Measurements from ENCODE around the gene CAD. TPM values are rescaled to one million over a fixed set of nuclear protein-coding genes. Genes with fewer than 3 reads are reported as not detected.
"Not testable (repeated sequence)": the region's sequence is repeated elsewhere in the genome, so short reads cannot be mapped to it uniquely, and the experiment has no call there.

CAD gene
- polyA plus RNA-seq = 10 to 100 TPM; 11.1 to 18.6 (median 15.9) TPM

DNA sequence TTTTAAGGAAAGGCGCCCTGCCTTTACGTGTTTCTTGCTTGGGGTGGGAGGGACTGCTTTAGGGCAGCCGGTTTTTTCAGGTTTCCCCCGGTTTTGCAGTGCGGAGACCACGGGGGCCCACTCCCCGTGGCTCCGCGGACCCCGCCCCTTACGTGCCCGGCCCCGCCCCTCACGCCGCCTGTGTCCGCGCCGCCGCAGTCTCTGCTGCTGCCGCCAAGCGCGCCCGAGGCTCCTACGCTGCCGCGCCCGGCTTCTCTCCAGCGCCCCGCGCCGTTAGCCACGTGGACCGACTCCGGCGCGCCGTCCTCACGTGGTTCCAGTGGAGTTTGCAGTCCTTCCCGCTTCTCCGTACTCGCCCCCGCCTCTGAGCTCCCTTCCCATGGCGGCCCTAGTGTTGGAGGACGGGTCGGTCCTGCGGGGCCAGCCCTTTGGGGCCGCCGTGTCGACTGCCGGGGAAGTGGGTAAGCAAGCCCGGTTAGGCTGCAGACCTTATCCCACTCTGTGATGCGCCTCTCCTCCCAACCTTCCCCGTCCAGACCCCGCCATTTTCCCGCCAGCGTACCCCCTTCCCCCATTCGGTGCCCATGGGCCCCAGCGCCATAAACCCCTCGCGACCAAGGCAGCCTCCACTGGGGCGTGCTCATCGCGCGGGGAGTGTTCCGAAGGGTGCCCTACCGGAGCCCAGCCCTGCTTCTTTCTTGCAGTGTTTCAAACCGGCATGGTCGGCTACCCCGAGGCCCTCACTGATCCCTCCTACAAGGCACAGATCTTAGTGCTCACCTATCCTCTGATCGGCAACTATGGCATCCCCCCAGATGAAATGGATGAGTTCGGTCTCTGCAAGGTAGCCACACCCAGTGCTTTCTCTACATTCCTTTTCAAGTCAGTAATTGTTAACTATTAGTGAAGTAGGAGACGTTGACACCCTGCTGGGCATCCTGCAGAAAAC is at the start of gene CAD:
Gene CAD, plus strand, starts transcription at position 197 of the 949 bp plus-strand sequence. Its CDS starts 183 bp downstream, at position 380.
- 1% methylated on average over 47 to 72 of the region's 72 CpGs for WGBS, 3 donors
- H3K27ac ChIP-seq (ENCODE audit: low read depth, low read length) = peak within 1 kb of the TSS; percentile 46

DNA sequence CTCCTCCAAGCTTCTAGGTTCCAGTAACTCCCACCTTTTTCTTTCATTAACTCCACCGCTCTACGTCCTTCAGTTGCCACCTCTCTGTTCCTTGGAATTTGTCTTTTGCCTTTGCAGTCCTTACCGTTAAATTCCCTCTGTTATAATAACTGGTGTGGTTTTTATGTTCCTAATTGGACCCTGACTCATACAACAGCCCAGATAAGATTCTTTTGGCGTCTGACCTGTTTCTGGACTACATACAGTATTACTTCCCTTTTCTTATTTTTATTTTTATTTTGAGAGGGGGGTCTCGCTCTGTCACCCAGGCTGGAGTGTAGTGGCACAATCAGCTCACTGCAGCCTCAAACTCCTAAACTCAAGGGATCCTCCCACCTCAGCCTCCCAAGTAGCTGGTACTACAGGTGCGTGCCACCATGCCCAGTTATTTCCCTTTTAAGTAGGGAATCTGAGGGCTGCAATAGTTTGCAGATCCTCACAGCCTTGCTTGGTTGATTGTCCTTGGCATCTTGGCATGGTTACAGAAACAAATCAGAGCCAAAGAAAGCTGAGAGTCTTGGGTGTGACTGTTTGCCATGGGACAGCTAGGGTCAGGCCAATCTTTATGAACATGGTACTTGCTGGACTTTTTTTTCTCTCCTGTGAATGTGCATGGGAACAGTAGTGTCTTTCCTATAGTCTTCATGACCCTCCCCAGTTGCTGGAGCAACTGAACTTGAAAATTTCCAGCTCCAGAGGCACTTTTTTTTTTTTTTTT is 46.4 kb upstream of the CAD start:
- H3K27ac ChIP-seq (ENCODE audit: low read depth, low read length) = no peak overlapping the region
- 64 to 76% (median 73%) methylated on average over 6 of the region's 6 CpGs for WGBS, 3 donors

DNA sequence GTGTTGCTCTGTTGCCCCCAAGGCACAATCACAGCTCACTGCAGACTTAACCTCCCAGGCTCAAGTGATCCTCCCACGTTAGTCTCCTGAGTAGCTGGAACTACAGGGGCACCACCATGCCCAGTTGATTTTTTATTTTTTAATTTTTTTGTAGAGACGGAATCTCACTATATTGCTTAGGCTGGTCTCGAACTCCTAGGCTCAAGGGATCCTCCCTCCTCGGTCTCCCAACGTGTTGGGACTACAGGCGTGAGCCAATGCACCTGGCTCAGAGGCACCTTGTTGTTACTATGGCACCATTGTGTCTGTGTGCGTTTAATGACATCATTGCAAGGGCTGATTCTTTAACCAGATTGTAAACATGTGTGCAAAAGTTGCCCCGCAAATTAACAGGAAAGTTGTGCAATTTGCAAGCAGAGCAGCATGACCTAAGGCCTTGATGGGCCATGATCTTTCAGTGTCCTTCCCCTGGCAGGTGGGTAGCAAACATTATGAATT is 45.8 kb upstream of the CAD start:
- 54 to 75% (median 70%) methylated on average over 8 of the region's 8 CpGs for WGBS, 3 donors
- no peak overlapping the region for H3K27ac ChIP-seq (ENCODE audit: low read depth, low read length)

DNA sequence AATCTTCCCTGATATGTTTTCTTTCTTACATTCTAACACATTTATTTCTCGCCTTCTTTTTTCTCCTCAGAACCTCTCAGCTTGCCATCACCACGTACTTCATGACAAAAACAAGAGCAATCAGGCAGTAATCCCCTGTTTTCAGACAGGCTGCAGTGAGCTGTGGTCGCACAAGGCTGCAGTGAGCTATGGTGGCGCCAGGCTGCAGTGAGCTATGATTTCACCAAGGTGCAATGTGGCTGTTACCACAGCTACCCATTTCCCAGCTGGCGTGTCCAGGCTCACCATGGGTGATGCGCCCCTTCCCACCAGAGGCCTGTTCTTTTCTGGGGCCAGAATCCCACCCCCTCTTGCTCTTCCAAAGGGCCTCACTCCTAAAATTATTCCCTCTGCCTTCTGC is 42.5 kb upstream of the CAD start:
- 63 to 79% (median 78%) methylated on average over 6 of the region's 6 CpGs for WGBS, 3 donors
- no peak overlapping the region for H3K27ac ChIP-seq (ENCODE audit: low read depth, low read length)

DNA sequence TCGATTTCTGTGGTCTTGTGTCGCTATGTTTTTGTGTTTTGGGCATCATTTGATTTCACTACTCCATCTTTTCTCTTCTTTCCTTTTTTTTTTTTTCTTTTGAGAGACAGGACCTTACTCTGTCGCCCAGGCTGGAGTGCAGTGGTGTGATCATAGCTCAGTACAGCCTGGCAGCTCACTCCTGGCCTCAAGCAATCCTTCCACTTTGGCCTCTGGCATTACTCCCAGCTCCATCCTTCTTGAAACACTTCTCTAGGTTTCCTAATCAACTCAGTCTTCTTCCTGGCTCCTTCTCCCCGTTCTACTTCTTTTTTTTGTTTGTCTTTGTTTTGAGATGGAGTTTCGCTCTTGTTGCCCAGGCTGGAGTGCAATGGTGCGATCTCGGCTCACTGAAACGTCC is 41.8 kb upstream of the CAD start:
- WGBS, 3 donors = 55 to 69% (median 67%) methylated on average over 8 of the region's 8 CpGs
- no peak overlapping the region for H3K27ac ChIP-seq (ENCODE audit: low read depth, low read length)

DNA sequence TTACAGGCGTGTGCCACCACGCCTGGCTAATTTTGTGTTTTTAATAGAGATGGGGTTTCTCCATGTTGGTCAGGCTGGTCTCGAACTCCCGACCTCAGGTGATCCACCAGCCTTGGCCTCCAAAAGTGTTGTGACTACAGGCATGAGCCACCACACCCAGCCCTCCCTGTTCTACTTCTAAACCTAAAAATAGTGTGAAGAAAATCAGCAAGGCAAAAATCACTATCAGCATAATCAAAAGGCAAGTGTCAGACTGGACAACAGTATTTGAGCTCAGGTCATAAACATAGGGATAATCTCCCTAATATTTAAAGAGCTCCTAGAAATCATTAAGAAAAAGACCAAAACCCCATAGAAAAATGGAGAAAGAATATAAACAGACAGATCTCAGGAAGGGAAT is 41.4 kb upstream of the CAD start:
- not testable (repeated sequence) for H3K27ac ChIP-seq (ENCODE audit: low read depth, low read length)
- 85 to 92% (median 89%) methylated on average over 4 of the region's 4 CpGs for WGBS, 3 donors

DNA sequence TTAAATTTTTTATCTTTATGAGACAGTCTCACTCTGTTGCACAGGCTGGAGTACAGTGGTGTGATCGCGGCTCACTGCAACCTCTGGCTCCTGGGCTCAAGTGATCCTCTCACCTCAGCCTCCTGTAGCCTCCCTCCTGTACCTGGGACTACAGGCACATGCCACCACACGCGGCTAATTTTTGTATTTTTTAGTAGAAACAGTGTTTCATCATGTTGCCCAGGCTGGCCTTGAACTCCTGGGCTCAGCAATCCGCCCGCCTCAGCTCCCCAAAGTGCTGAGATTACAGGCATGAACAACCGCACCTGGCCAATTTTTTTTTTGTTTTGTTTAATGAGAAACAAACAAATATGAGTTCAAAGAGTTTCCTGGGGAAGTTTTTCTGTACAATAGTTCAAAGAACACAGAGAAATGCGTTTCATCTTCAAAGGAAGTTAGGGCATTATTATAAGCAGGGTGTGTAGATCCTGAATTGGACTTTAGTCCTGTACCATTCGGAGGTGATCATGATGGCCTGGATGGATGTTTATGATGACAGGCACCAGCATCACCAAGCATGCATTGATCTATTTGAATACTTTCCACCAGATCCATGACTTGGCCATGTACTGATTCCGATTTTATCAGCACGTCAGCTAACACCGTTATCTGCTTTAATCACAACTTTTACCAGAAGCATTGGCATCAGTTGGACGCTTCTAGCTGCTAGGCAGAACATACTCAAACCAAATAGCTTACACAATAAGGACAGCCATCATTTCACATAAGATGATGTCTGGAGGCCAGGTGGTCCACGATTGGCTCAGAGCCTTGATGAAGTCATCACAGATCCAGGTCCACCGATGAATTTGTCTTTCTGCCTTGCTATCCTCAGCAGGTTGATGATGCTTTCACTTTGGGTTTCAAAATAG is 39.5 kb upstream of the CAD start:
- 60 to 84% (median 81%) methylated on average over 15 of the region's 15 CpGs for WGBS, 3 donors
- no peak overlapping the region for H3K27ac ChIP-seq (ENCODE audit: low read depth, low read length)

DNA sequence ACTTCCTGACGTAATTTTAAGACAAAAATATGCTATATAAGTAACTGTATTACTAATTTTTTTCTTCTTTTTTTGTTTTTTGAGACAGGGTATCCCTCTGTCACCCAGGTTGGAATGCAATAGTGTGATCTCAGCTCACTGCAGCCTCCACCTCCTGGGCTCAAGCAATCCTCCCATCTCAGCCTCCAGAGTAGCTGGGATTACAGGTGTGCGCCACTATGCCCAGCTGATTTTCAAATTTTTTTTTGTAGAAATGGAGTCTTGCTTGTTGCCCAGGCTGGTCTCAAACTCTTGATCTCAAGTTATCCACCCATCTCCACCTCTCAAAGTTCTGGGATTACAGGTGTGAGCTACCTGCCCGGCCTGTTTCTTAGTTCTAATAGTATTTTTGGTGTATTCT is 38.7 kb upstream of the CAD start:
- no peak overlapping the region for H3K27ac ChIP-seq (ENCODE audit: low read depth, low read length)
- WGBS, 3 donors = 78 to 91% (median 88%) methylated on average over 3 of the region's 3 CpGs

DNA sequence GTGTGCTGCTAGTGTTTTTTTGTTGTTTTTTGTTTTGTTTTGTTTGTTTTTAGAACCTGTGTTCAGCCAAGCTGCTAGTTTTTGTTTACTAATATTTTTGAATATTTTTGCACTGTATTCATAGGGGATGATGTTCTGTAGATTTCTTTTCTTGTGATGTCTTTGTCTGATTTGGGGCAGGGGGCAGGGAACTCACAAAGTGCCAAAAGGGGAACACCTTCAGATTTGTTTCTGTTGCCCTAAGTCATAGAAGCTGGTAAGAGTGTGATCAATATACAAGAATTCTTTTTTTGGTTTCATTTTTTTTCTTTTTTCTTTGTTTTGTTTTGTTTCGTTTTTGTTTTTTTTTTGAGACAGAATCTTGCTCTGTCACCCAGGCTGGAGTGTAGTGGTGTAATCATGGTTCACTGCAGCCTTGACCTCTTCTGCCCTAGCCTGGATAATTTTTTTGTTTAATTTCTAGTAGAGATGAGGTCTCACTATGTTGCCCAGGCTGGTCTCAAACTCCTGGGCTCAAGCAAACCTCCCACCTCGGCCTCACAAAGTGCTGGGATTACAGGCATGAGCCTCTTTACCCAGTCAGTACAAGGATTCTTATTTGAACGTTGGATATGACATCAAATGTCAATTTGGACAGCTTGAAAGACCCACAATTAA is 37.7 kb upstream of the CAD start:
- no peak overlapping the region for H3K27ac ChIP-seq (ENCODE audit: low read depth, low read length)
- 59 to 70% (median 62%) methylated on average over 3 of the region's 3 CpGs for WGBS, 3 donors

DNA sequence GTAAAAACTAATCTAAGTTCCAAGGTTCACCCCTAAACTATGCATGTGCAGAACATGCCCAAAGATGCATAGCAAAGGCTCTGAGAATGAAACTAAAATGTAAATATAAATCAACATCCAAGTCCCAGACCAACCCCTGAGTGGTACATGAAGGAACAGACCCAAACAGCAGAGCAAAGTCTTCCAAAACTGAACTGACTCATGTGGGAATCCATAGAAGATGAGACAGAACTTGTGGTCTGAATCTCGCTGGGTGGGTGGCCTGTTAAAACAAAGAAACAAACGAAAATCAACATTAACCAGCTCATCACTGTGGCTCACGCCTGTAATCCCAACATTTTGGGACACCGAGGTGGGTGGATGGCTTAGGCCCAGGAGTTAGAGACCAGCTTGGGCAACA is 34.8 kb upstream of the CAD start:
- H3K27ac ChIP-seq (ENCODE audit: low read depth, low read length) = no peak overlapping the region
- 67 to 73% (median 67%) methylated on average over 4 of the region's 4 CpGs for WGBS, 3 donors

DNA sequence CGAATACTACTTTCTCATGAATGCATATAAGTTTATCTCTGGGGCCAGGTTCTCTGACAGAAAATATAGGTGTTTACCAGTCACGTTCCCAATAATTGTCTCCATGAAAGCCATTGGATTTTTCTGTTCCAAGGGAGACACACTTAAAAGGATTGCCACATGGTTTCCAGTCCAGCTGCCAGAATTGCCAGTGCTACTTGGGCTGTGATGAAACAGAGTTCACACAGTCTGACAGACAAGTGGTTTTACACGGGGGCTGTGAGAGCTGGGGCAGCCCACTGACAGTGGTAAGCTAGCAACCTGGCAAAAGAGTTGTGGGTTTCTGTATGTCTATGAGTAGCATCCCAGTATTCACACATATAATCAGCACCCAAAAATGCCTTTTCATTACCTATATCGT is 33.1 kb upstream of the CAD start:
- 60 to 69% (median 68%) methylated on average over 4 of the region's 4 CpGs for WGBS, 3 donors
- no peak overlapping the region for H3K27ac ChIP-seq (ENCODE audit: low read depth, low read length)

DNA sequence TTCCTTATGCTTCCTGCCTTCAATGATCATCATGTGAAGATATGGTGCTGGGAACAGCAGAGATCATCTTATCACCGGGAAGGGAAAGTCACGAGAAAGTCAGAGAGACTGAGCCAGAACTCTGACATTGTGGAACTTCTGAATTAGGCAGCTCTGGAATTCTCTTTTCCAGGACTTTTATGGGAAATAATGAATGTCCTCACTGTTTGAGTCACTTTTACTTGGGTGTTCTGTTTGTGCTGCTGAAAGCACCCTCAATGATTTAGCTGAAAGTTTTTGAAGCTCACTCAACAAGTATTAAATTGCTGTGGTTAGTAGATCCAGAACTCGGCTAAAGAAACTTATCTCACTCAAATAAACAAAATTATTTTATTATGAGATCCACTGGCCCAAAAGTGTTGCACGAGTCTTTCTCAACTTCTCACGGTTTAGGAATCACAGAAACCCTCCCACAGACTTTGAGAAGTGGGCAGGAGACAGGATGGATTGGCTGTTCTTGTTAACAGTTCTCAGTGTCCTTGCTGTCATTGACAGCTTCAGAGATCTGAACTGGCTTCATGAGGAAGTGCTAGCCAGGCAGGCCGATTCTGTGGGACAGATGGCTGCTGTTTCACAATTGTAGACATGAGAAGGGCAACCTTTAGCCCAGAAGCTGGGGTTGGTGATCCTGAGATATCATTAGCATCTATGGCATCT is 31.7 kb upstream of the CAD start:
- 28 to 33% (median 30%) methylated on average over 6 of the region's 6 CpGs for WGBS, 3 donors
- peak overlapping the region; percentile 70 for H3K27ac ChIP-seq (ENCODE audit: low read depth, low read length)

DNA sequence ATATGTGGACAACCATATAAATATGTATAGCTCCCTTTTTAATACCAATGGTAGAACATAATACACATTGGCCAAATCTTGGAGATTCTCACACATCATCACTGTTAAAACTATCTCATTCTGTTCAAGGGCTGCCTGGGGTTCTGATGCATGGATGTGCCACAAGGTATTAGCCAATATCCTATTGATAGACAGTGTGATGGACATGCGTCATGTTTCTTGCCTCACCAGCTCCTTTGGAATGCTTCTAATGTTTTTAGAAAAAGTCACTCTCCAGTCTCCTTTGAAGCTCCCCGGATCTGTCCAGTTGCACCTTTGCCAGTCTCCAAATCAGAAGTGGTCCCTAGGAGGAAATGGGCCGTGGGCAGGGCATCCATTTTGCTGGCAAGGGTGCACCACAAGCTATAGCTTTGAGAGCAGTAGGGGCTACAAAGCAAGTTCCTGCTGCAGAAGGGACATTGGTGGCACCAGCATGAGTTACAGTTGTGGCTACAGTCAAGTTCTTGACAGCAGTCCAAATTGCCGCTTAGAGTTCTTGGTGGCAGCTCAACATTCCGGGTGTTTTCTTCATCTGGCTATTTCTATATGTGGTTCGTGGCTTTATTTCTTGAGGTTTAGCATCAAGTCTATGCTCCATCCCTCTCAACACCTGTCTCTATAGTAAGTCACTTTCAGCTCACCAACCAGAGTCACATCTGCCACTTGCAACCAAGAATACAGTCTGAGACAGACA is 30.4 kb upstream of the CAD start:
- 64 to 66% (median 65%) methylated on average over 6 of the region's 6 CpGs for WGBS, 3 donors
- H3K27ac ChIP-seq (ENCODE audit: low read depth, low read length) = no peak overlapping the region

DNA sequence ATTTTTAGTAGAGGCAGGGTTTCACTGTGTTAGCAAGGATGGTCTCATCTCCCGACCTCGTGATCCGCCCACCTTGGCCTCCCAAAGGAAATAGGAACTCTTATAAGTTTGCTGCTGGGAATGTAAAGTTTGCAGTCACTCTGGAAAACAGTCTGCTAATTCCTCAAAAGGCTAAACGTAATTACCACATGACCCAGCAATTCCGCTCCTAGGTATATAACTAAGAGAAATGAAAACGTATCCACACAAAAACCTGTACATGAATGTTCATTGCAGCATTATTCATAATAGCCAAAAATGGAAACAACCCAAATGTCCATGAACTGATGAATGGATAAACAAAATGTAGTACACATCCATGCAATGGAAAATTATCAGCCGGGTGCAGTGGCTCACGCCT is 27.2 kb upstream of the CAD start:
- no peak overlapping the region for H3K27ac ChIP-seq (ENCODE audit: low read depth, low read length)
- 84 to 86% (median 85%) methylated on average over 8 of the region's 8 CpGs for WGBS, 3 donors

DNA sequence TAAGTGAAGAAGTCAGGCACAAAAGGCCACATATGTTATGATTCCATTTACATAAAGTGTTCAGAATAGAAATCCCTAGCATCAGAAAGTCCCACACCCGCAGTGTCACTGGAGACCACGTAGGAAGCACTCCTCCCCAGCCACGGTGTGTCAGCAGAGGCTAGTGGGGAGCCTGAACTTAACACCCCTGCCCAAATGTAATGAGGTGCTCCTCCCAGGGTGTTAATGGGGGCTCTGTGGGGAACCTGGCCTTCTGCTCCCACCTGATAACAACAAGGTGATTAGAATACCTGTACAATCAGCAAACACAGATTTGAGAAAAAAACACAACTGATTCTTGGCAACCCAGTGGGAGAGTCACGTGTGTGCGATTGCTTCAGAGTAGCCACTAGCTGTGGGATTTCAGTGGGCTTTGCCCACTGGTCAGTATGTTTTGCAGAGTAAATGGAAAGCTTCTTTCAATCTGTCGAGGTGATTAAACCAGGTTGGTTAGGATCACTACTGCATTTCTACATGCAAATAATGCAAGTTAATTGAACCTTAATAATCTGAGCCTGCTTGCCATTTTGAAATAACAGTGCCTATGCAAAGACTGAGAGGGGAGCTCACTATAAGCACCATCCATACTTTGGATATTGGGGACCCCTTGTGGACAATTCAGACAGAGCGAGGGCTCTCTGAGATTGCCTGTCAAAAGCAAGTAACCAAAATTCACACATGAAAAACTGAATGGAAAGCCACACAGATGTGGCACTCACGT is 25.9 kb upstream of the CAD start:
- WGBS, 3 donors = 30 to 43% (median 34%) methylated on average over 8 of the region's 8 CpGs

More for the DNA sequence above, 25.9 kb upstream of the CAD start:
- H3K27ac ChIP-seq (ENCODE audit: low read depth, low read length) = no peak overlapping the region
